GM12874 (cell line): ENCODE results near the gene PHPT1.

ENCODE experiments used
- TF ChIP-seq, protein P1 (sequence below): IDR thresholded peaks from 2 replicates; pipeline ENCODE4 v1.5.1; 2011; ENCODE audit warnings: low read depth, mild to moderate bottlenecking, control low read depth, low read length, moderate library complexity; ENCODE audit not compliant: insufficient read depth

The PHPT1 gene

DNA sequence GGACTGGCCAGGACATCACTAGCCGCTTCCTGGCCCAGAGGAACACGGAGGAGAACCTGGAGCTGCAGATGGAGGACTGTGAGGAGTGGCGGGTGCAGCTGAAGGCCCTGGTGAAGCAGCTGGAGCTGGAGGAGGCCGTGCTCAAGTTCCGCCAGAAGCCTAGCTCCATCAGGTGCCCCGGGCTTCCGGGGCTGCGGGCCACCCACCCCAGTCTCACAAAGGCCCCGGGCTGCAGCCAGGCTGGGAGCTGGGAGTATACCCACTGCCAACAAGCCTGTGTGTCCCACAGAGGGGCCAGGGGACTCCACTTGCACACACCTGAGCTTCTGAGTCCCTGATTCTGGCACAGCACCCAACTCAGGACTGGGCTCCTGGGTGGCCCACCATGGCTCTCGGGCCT is 43.1 kb upstream of the PHPT1 start:
- TF ChIP-seq, protein P1, sequence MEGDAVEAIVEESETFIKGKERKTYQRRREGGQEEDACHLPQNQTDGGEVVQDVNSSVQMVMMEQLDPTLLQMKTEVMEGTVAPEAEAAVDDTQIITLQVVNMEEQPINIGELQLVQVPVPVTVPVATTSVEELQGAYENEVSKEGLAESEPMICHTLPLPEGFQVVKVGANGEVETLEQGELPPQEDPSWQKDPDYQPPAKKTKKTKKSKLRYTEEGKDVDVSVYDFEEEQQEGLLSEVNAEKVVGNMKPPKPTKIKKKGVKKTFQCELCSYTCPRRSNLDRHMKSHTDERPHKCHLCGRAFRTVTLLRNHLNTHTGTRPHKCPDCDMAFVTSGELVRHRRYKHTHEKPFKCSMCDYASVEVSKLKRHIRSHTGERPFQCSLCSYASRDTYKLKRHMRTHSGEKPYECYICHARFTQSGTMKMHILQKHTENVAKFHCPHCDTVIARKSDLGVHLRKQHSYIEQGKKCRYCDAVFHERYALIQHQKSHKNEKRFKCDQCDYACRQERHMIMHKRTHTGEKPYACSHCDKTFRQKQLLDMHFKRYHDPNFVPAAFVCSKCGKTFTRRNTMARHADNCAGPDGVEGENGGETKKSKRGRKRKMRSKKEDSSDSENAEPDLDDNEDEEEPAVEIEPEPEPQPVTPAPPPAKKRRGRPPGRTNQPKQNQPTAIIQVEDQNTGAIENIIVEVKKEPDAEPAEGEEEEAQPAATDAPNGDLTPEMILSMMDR, result no peak

DNA sequence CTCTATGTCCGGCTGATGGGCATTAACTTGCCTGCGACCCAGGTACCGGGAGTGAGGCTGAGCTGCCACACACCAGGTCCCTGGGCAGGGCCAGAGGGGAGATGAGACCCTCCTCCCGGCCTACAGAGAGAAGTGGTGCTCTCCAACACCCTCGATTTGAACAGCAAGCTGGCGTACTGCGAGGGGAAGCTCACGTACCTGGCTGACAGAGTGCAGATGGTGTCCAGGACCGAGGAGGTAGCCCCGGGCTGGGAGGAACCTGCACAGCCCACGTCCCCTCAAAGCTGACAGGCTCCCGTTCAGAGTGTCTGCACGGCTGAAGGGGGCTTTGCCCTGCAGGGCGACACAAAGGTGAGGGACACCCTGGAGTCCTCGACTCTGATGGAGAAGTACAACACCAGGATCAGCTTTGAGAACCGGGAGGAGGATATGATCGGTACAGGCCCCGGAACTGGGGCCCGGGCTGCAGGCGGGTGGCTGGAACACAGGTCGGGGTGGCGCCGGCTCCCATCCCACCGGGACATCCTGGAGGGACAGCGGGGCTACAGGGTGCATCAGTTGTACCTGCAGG is 42.5 kb upstream of the PHPT1 start:
- TF ChIP-seq, protein P1, result no peak

DNA sequence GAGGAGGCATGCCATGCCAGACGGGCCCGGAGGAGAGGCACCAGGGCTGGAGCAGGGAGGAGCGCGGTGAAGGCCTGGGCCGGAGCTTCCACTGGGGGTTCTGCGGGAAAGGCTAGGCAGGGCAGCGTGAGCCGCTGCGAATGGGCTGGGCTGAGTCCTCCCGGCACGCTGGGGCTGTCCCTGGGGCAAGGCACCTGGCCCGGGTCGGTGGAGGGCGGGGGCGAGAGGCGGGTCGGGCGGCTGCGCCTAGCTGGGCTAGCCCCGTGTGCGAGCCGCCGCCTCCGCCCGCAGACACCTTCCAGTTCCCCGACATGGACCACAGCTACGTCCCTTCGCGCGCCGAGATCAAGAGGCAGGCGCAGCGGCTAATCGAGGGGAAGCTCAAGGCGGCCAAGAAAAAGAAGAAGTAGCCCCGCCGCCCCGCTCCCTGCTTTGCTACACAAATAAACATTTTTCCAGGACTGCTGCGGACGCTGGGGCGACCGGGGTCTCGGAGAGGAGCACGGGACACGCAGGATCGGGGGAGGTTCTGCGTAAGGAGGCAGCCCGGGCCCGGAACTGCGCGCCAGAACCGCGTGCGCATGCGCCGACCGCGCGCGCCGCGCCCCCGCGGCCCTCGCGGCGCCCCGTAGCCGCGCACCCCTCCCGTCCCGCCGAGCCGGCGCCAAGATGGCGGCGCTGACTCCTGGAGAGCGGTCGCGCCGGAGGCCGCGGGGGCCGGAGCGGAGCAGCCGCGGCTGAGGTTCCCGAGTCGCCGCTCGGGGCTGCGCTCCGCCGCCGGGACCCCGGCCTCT is 41.7 kb upstream of the PHPT1 start, which contains the start of gene RABL6:
TSS of gene RABL6 (plus strand) at position 668 of the 794 bp plus-strand sequence. CDS start 249 bp downstream, outside the sequence.
- TF ChIP-seq, protein P1, result no peak

DNA sequence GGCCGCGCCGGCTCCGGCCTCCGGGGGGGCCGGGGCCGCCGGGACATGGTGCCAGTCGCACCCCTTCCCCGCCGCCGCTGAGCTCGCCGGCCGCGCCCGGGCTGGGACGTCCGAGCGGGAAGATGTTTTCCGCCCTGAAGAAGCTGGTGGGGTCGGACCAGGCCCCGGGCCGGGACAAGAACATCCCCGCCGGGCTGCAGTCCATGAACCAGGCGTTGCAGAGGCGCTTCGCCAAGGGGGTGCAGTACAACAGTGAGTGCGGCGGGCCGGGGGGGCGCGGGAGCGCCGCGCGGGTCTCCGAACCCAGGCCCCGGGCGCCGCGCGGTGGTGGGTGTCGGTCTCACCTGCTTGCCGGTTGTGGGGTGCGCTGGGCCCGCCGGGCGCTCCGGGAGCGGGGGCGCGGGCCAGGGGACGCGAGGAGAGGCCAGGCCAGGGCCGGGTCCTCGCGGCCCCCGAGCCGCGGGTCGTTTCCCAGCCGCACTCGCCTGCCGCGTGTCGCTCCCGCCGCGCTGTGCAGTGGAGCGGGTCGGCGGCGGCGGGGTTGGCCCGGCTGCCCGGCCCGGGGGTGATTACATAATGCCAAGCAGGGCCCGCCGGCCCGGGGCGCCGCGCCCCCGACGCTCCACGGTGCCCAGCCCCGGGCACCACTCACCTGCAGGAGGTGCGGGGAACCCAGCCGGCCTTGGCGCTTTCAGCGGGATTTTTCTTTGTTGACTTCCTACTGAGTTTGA is 41.0 kb upstream of the PHPT1 start:
- TF ChIP-seq, protein P1, result no peak

DNA sequence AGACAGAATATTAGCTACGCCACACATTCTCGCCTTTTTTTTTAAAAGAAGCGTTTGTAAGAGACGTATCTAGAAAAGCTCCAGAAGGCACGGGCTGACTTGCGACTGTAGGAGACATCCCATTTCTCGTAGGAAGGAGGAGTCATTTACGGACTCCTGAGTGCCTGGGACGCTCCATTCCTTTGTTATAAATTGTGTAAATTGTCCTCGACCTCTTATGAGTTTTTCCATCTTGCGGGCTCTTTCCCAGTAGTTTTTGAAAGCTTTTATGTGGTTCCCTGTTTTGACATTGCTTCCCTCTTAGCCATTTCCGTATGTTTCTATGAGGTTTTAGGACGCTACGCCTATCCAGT is 40.4 kb upstream of the PHPT1 start:
- TF ChIP-seq, protein P1, result no peak

DNA sequence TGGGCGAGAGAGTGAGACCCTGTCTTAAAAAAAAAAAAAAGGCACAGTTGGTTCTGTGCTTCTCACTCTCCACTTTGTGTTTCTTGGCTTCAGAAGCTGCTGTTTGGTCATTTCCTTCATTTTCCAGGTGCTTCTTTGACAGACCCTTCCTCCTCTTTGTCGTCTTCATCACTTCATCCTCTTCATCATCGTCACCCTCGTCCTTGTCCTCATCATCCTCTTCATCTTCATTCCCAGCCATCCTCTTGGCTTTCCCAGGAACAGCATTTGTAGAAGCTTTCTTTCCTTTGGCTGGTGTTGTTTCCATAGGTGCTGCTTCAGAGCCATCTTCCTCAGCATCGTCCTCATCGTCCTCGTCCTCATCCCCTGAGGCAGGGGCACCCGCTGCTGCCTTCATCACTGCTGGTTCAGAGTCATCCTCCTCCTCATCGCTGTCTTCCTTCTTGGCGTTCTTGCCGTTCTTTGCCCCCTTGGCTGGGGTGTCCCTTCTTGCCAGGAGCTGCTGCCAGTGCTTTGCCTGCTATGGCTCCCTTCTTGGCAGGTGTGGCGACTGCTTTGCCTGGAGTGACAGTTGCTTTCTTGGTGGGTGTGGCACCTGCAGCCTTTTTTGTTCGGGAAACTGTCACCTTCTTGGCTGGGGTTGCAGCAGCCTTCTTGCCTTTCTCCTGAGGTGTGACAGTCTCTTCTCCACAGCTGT is 34.3 kb upstream of the PHPT1 start:
- TF ChIP-seq, protein P1, result no peak

DNA sequence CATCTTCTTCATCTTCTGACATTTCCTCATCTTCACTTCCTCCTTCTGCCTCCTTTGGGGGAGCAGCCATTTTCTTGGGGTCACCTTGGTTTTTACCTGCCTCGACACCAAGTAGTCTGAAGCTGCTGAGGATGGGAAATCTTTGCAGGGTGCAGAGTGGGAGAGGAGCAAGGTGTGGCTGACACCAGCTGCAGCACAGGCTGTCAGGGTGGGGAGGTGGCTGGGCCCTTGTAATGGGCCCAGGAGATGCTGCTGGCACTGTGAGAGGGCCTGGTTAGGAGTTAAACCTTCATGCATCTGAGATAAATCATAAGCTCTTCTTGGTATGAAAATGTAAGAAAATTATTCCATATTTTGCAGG is 33.8 kb upstream of the PHPT1 start:
- TF ChIP-seq, protein P1, result no peak
